IPS-11a (cell line): ENCODE results near the gene PCBP3.

Experiments used
- H3K4me3 ChIP-seq: one replicate; pipeline ENCODE4 v1.5.1; 2013; ENCODE audit warnings: low read depth, low read length, control low read depth

PCBP3 gene

DNA sequence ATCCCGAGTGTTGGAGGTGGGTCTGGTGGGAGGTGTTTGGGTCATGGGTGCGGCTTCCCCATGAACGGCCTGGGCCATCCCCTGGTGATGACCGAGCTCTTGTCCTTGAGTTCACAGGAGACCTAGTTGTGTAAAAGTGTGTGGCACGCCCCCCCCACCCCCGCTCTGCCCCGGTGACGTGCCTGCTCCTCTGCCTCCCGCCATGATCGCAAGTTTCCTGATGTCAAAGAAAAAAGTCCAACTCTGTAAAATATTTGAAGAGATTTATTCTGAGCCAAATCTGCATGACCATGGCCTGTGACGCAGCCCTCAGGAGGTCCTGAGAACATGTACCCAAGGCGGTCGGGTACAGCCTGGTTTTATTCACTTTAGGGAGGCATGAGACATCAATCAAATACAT lies 212.9 kb downstream of the PCBP3 start:
- H3K4me3 ChIP-seq: no peak overlapping the region

DNA sequence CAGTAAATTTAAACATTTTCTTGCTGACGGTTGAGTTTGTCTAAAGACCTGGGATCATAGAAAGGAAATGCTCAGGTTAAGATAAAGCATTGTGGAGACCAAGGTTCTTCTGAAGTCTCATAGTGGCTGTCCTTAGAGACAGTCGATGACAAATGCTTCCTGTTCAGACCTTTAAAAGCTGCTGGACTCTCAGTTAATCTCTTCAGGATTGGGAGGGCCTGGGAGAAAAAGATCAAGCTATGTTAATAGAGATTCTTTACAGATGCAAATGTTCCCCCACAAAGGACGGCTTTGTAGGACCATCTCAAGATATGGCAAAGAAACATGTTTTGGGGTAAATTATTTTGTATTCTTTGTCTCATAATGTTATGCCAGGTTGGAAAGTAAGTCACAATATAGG lies 213.4 kb downstream of the PCBP3 start:
- no peak overlapping the region for H3K4me3 ChIP-seq

- no peak overlapping the region for H3K4me3 ChIP-seq
These were observed 214.2 kb downstream of the PCBP3 start for GRCh38 chr21:45857761-45858160.

DNA sequence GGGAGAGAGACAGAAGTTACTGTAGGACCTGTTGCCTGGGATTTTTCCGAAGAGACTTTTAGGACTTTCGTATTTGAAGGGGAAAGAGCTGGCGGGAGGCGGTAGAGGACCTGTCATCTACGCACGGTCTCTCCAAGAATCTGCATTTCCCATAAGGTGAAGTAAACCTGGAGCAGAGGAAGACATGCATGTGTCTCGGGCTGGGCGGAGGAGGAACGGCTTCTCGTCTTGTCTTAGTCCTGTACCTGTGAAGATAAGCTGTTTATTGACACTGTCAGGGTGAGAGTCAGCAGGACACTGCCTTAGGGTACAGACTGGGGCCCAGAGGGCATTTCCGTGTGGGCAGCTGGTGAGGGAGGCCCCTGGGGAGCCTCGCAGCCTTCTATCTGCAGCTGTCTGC lies 214.7 kb downstream of the PCBP3 start:
- H3K4me3 ChIP-seq: no peak overlapping the region

- H3K4me3 ChIP-seq: no peak overlapping the region
These were observed 215.7 kb downstream of the PCBP3 start for GRCh38 chr21:45859041-45859761.

- H3K4me3 ChIP-seq: no peak overlapping the region
These were observed 216.3 kb downstream of the PCBP3 start for GRCh38 chr21:45859762-45860357.

DNA sequence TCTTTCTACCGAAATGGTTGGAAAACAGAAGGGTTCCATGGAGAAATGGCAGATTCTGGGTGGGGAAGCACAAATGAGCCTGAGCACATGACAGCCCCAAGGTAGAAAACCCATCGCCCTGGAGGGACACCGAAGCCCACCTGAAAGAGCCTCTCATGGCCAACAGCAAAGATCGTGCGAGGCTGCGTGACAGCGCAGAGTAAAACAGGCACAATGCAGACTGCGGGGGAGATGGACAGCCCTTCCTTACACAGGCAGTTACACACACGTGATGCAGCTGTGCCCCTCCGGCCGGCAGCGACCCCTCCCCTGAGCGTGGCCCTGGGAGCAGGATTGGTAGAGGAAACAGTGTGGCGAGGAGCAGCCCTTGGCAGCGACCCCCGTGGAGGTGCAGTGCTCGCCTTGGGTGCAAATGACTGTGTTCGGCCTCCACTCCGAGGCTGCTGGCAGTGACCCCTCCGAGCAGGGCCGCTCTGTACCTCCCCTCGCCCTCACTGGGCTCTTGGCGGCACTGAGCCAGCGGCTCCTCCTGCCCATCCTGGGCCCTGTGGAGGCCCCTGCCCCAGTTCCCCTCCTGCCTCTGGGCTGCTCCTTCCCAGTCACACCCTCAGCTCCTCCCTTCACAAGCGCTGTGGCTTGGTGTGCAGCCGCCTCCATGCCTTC lies 217.1 kb downstream of the PCBP3 start:
- H3K4me3 ChIP-seq: no peak overlapping the region

GRCh38 chr21:45861156-45861870 lies 217.8 kb downstream of the PCBP3 start:
- no peak overlapping the region for H3K4me3 ChIP-seq

DNA sequence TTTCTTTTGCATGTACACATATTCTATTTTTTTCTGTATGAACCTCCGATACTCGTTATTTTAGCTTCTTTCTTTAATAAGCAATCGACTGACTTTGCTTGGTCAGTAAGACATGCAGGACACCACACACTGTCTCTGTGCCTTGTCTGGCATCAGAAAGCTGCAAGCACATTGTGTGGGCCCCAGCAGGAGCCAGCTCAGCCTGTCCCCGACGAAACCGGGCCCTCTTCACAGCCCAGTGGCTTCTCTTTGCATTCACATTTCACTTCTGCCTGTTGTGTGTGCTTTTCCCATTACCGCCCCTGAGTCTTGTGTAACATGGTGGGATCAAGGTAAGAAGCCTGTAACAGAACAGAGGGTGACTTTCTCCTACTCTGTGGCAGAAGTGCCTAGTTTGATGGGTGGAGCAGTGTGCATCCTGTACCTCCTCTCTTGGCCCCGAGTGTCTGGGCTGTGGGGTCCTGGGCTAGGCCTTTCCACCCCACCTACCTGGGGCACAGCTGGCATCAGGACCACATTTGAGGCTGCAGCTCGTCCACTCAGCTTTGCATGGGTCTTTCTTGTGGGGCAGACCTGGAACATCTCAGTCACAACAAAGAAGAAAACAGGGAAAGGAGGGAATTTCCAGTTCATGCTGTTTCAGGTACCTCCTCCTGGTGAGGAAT lies 219.2 kb downstream of the PCBP3 start:
- no peak overlapping the region for H3K4me3 ChIP-seq

- no peak overlapping the region for H3K4me3 ChIP-seq
These were observed 219.7 kb downstream of the PCBP3 start for GRCh38 chr21:45863267-45863666.

DNA sequence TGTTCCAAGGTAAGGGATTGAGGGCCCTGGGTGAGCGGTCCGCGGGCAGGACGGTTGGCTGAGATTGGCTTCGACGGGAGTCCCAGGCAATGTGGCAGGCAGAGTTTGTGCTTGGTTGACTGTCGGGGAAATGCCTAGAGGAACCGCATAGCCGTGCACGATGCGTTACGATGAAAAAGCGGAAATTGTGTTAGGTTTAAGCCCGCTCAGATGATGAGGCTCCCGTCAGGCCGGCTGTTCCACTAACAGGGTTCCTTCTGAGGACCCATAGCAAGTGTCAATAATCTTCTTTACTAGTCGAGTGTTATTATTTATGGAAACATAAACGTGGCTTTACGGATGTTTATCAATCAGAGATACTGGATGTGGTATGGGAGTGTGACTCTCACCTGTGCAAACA lies 220.2 kb downstream of the PCBP3 start:
- no peak overlapping the region for H3K4me3 ChIP-seq

DNA sequence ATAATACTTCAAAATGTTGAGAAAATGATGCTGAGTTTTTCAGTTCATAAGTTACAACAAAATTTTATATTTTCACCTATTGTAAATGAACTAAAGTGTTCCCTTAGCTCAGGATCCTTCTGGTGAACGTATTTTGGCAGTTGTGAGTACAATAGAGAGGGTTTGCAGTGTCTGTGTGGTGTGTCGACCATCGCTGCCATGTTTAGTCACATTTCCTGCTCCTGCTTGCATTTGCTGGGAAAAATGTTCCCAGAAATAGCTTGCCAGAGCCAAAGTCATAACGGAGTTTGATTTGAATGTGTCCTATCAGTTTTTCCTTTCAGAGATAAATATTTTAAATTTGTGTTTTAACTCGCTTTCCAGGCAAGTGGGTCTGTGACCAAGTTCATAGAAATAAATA lies 220.9 kb downstream of the PCBP3 start:
- H3K4me3 ChIP-seq: no peak overlapping the region

DNA sequence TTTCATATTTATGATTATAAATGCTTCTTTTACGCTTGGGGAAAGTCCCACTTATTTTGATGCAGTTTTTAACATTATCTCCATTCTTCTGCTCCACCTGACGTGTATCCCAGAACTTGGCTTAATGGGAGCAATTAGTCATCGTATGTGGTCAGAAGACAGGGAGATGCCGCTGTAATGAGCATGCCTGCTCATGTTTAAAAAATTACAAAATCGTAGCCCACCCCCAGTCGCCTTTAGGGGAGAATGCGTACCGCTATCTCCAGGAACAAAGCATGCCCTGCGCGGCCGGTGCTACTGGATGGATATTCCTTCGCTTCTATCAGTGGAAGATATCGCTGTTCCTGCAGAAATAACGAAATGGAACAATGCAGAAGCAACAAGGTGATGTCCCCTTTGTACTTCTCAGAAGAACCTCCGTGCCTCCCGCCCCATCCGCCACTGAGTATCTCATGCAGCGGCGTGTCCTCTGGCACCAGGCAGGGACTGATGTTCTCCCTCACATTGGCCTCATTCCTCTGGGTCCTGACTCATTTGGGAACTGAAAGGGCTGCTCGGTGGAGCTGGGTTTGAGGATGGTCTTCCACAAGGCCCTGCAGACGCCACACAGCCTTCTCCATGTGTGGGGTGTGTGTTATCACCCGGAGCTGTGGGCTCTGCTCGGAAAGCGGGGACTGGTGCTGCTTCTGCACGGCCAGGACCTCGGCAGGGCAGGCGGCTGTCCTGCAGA lies 221.7 kb downstream of the PCBP3 start:
- no peak overlapping the region for H3K4me3 ChIP-seq

DNA sequence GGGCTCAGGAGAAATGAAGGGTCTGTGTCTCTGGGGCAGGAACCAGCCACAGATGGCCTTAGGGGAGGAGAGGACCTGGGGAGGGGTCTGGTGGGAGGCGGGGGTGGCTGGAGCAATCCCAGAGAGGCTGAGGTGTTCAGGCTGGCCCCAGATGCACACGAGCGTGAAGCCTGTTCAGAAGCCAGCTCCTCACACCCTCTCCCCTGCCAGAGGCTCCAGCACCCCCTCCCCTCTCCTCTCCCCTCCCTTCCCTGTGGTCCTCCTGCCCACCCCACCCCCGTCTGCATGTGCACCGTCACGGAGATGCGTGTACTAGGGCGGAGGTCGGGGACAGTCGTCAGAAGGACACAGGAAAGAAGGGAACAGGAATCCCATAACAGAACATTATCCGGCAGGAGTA lies 223.0 kb downstream of the PCBP3 start:
- no peak overlapping the region for H3K4me3 ChIP-seq

DNA sequence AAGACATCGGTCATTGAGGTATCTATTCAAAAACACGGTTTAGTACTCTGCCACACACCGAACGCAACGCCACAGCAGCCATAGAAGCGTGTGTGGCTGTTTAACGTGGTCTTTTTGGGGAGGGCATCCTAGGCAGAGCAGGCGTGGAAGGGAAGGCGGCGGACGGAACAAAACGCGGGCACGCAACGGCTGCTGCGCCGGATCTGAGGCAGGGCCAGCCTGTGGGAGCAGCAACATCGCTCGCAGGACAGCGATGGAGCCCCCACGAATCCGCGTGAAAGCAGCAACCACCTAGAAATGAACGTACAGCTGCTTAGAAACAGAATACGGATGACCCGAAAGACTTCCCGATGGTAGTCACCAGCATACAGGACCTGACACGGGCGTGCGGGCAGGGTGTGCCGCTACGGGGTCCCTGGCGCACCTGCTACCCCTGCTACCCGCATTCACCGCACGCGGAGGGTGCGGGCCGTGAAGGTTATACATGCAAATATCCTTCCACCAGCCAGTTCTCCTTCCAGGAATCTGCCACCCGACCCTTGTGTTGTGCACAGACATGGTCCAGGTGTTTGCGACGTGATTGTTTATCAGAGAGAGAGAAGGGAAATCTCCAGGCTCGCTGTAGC lies 223.6 kb downstream of the PCBP3 start:
- no peak overlapping the region for H3K4me3 ChIP-seq

DNA sequence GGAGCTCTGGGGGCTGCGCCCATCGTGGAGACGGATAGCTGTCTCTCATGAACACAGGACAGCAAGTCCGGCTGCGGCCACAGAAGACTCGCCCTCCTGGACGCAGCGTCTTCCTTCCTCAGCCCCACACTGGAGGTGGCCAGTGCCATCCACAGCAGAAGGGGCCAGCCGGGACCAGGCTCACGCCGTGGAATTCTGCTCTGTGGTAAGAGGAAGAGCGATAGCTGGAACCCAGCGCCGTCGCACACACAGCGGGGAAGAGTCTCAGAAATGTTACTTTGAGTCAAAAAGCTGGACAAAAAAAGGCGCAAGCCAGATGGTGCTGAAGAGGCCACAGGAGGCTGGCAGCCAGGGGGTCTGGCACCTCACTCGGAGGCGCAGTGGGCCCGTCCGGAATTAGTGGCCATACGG lies 224.2 kb downstream of the PCBP3 start:
- H3K4me3 ChIP-seq: no peak overlapping the region

DNA sequence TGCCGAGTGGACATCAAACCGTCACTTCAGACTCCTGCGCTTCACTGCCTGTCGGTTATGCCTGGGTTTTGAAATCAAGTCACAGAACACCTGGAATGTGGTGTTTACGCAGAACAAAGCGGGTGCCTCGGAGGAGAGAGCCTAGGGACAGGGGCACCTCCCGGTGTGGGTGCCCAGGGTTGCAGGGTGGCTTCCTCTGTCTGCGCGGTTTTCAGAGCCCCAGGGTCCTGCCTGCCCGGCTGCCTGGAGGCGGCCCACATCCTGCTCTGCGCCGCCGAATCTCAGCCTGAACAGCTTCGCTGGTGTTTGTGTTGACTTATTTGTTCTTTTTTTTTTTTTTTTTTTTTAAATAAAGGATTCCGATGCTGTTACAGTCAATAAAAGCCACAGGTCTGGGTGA lies 224.6 kb downstream of the PCBP3 start:
- H3K4me3 ChIP-seq: no peak overlapping the region

- no peak overlapping the region for H3K4me3 ChIP-seq
These were observed 225.0 kb downstream of the PCBP3 start for GRCh38 chr21:45868488-45868887.

GRCh38 chr21:45869121-45870007 lies 225.8 kb downstream of the PCBP3 start:
- no peak overlapping the region for H3K4me3 ChIP-seq
